T-helper 2 cell treated with Interferon-gamma antibody and Interleukin-4, amounts not matched to agents 5 μg/mL and 100 μg/mL, for 36 hours (primary cell): Measurements from ENCODE around the gene AGT.
"Not testable (repeated sequence)": the region's sequence is repeated elsewhere in the genome, so short reads cannot be mapped to it uniquely, and the experiment has no call there.

Experiments
- DNase-seq: peaks from one replicate; pipeline ENCODE4 v3.0.0; 2021; ENCODE audit warnings: low spot score
- H3K27ac Mint-ChIP-seq: one replicate; pipeline ENCODE4 v1.8.0; 2021; ENCODE audit warnings: mild to moderate bottlenecking, mixed read lengths
- H3K27me3 Mint-ChIP-seq: one replicate; pipeline ENCODE4 v1.8.0; 2021; ENCODE audit warnings: low read depth, mixed read lengths
- H3K36me3 Mint-ChIP-seq: one replicate; pipeline ENCODE4 v1.8.0; 2021; ENCODE audit warnings: low read depth, mixed read lengths
- H3K4me1 Mint-ChIP-seq: one replicate; pipeline ENCODE4 v1.8.0; 2021; ENCODE audit warnings: low read depth, mixed read lengths
- H3K4me3 Mint-ChIP-seq: one replicate; pipeline ENCODE4 v1.8.0; 2022; ENCODE audit warnings: mild to moderate bottlenecking, moderate library complexity, mixed read lengths
- H3K9me3 Mint-ChIP-seq: one replicate; pipeline ENCODE4 v1.8.0; 2021; ENCODE audit warnings: mixed read lengths

The AGT gene

GRCh38 chr1:230707732-230708630 lies 5.9 kb downstream of the AGT start:
- Mint-ChIP-seq H3K4me3 (no peak overlapping the region), H3K27ac (no peak overlapping the region), H3K9me3 (no peaks in the 10 kb centered on the region), H3K4me1 (no peaks in the 10 kb centered on the region), H3K27me3 (no peaks in the 10 kb centered on the region), H3K36me3 (no peaks in the 10 kb centered on the region)
- DNase-seq, result no peak

GRCh38 chr1:230706887-230707731 lies 6.8 kb downstream of the AGT start:
- Mint-ChIP-seq H3K27ac (no peak overlapping the region), H3K4me1 (no peaks in the 10 kb centered on the region)

GRCh38 chr1:230706020-230706699 lies 7.8 kb downstream of the AGT start:
- no peak for DNase-seq
- H3K4me3 Mint-ChIP-seq, result no peak overlapping the region
- H3K9me3 Mint-ChIP-seq, result no peaks in the 10 kb centered on the region
- H3K27ac Mint-ChIP-seq, result no peak overlapping the region
- H3K27me3 Mint-ChIP-seq, result no peaks in the 10 kb centered on the region
- H3K36me3 Mint-ChIP-seq, result no peaks in the 10 kb centered on the region
- H3K4me1 Mint-ChIP-seq, result no peaks in the 10 kb centered on the region

More at GRCh38 chr1:230706887-230707731, 6.8 kb downstream of the AGT start:
- Mint-ChIP-seq H3K36me3 (no peaks in the 10 kb centered on the region), H3K9me3 (no peaks in the 10 kb centered on the region), H3K4me3 (no peak overlapping the region), H3K27me3 (no peaks in the 10 kb centered on the region)
- DNase-seq, result no peak

- H3K9me3 Mint-ChIP-seq, result no peaks in the 10 kb centered on the region
- H3K4me1 Mint-ChIP-seq, result no peaks in the 10 kb centered on the region
- DNase-seq, result no peak
Observed at GRCh38 chr1:230705289-230706019, 8.5 kb downstream of the AGT start.

GRCh38 chr1:230704830-230705229 lies 9.1 kb downstream of the AGT start:
- Mint-ChIP-seq H3K36me3 (no peaks in the 10 kb centered on the region), H3K4me1 (no peaks in the 10 kb centered on the region), H3K27me3 (no peaks in the 10 kb centered on the region), H3K27ac (no peak overlapping the region), H3K9me3 (no peaks in the 10 kb centered on the region), H3K4me3 (no peak overlapping the region)
- DNase-seq, result no peak

More at GRCh38 chr1:230705289-230706019, 8.5 kb downstream of the AGT start:
- Mint-ChIP-seq H3K27ac (no peak overlapping the region), H3K4me3 (no peak overlapping the region), H3K27me3 (no peaks in the 10 kb centered on the region), H3K36me3 (no peaks in the 10 kb centered on the region)

GRCh38 chr1:230703679-230704385 lies 10.1 kb downstream of the AGT start:
- H3K27ac Mint-ChIP-seq, result no peak overlapping the region
- H3K4me1 Mint-ChIP-seq, result no peaks in the 10 kb centered on the region
- H3K4me3 Mint-ChIP-seq, result no peak overlapping the region
- no peaks in the 10 kb centered on the region for H3K9me3 Mint-ChIP-seq
- no peak for DNase-seq
- H3K36me3 Mint-ChIP-seq, result no peaks in the 10 kb centered on the region
- H3K27me3 Mint-ChIP-seq, result peaks cover 4% of the 10 kb centered on the region

- peaks cover 4% of the 10 kb centered on the region for H3K27me3 Mint-ChIP-seq
- no peaks in the 10 kb centered on the region for H3K4me1 Mint-ChIP-seq
- H3K9me3 Mint-ChIP-seq, result no peaks in the 10 kb centered on the region
- no peak overlapping the region for H3K4me3 Mint-ChIP-seq
- DNase-seq, result no peak
- no peaks in the 10 kb centered on the region for H3K36me3 Mint-ChIP-seq
- H3K27ac Mint-ChIP-seq, result no peak overlapping the region
Observed at GRCh38 chr1:230702934-230703678, 10.8 kb downstream of the AGT start.

GRCh38 chr1:230701895-230702768 lies 11.8 kb downstream of the AGT start:
- H3K4me1 Mint-ChIP-seq, result no peaks in the 10 kb centered on the region
- no peaks in the 10 kb centered on the region for H3K9me3 Mint-ChIP-seq
- peaks cover 4% of the 10 kb centered on the region for H3K27me3 Mint-ChIP-seq
- H3K4me3 Mint-ChIP-seq, result no peak overlapping the region
- no peak overlapping the region for H3K27ac Mint-ChIP-seq
- no peaks in the 10 kb centered on the region for H3K36me3 Mint-ChIP-seq
- DNase-seq, result no peak

GRCh38 chr1:230701434-230701833 lies 12.5 kb downstream of the AGT start:
- Mint-ChIP-seq H3K9me3 (no peaks in the 10 kb centered on the region), H3K4me3 (no peak overlapping the region), H3K4me1 (no peaks in the 10 kb centered on the region), H3K27me3 (peaks cover 4% of the 10 kb centered on the region), H3K36me3 (no peaks in the 10 kb centered on the region), H3K27ac (no peak overlapping the region)
- no peak for DNase-seq

GRCh38 chr1:230700132-230700531 lies 13.8 kb downstream of the AGT start:
- Mint-ChIP-seq H3K27ac (no peak overlapping the region), H3K36me3 (peaks cover 2% of the 10 kb centered on the region), H3K4me1 (no peaks in the 10 kb centered on the region), H3K27me3 (peaks cover 4% of the 10 kb centered on the region), H3K9me3 (no peaks in the 10 kb centered on the region), H3K4me3 (no peak overlapping the region)
- no peak for DNase-seq

GRCh38 chr1:230699716-230700115 lies 14.2 kb downstream of the AGT start:
- Mint-ChIP-seq H3K9me3 (no peaks in the 10 kb centered on the region), H3K27me3 (peaks cover 4% of the 10 kb centered on the region), H3K4me3 (no peak overlapping the region), H3K4me1 (no peaks in the 10 kb centered on the region), H3K27ac (no peak overlapping the region), H3K36me3 (peaks cover 2% of the 10 kb centered on the region)
- no peak for DNase-seq

- DNase-seq, H3K4me1 Mint-ChIP-seq: not testable (repeated sequence)
Observed at GRCh38 chr1:230698964-230699363, 15.0 kb downstream of the AGT start.

More at GRCh38 chr1:230698964-230699363, 15.0 kb downstream of the AGT start:
- not testable (repeated sequence) for H3K27me3 Mint-ChIP-seq, H3K9me3 Mint-ChIP-seq, H3K4me3 Mint-ChIP-seq, H3K36me3 Mint-ChIP-seq, H3K27ac Mint-ChIP-seq
